Measurements from ENCODE around the gene ZNF668. TPM values are rescaled to one million over a fixed set of nuclear protein-coding genes. Genes with fewer than 3 reads are reported as not detected.
A peak's percentile ranks its signal among the peaks of the same experiment; 100 is the strongest.

The ZNF668 gene
- total and polyA plus RNA-seq, 2 of the 13 experiments (the other 11 are each of a cell fraction or from before 2014, with no cell fraction given), result 3.8 to 9.8 TPM

GRCh38 chr16:31094424-31095120 lies 20.5 kb upstream of the ZNF668 start, which contains the start of gene VKORC1 (continued):
- TF ChIP-seq KDM5A (IDR thresholded peaks at IDR 0.05; ENCODE audit: borderline replicate concordance, low read length) (0 out of 2 replicates have a peak, but pooled peaks have one; percentile 24), SRSF9 (IDR thresholded peaks at IDR 0.05; ENCODE audit: borderline replicate concordance, insufficient read depth, low read depth, low read length, poor library complexity, severe bottlenecking) (no peak), MTA1 (CRISPR knock-in tag; IDR thresholded peaks at IDR 0.05; ENCODE audit: borderline replicate concordance) (peak; percentile 50; the same call in 1 of the 2 replicates), IKZF1 (IDR thresholded peaks at IDR 0.05) (no peak), TRAFD1 (CRISPR knock-in tag; IDR thresholded peaks at IDR 0.05; ENCODE audit: borderline replicate concordance) (no peak), TARDBP (CRISPR knock-in tag; IDR thresholded peaks at IDR 0.05) (peak; percentile 49; the same call in 1 of the 2 replicates), ADNP (CRISPR knock-in tag; IDR thresholded peaks at IDR 0.05) (peak; percentile 83), HNF1B (CRISPR knock-in tag; IDR thresholded peaks at IDR 0.05) (peak; percentile 95), ZNF629 (CRISPR knock-in tag; conservative IDR thresholded peaks at IDR 0.05) (no peak; the same call in 1 of the 2 replicates), SOX13 (IDR thresholded peaks at IDR 0.05) (no peak), SOX13 (CRISPR knock-in tag; conservative IDR thresholded peaks at IDR 0.05 in 1 of 2, IDR thresholded peaks at IDR 0.05 in 1 of 2) (peak in 1 of 2 experiments; percentile 41; a peak in 1 of 4 replicates), HNRNPK (IDR thresholded peaks at IDR 0.05; ENCODE audit: low read depth, low read length, poor library complexity, severe bottlenecking) (no peak), FOXO4 (CRISPR knock-in tag; conservative IDR thresholded peaks at IDR 0.05) (no peak), KDM1A (CRISPR knock-in tag; IDR thresholded peaks at IDR 0.05) (peak; percentile 84), RARA (CRISPR knock-in tag; IDR thresholded peaks at IDR 0.05) (peak; percentile 21; the same call in 1 of the 2 replicates), MEF2D (CRISPR knock-in tag; IDR thresholded peaks at IDR 0.05) (no peak), TP53 (CRISPR knock-in tag; conservative IDR thresholded peaks at IDR 0.05) (peak; percentile 69), MAFG (CRISPR knock-in tag; IDR thresholded peaks at IDR 0.05) (no peak), REL (CRISPR knock-in tag; conservative IDR thresholded peaks at IDR 0.05) (peak; percentile 69), ZNF24 (IDR thresholded peaks at IDR 0.05) (no peak), LCORL (IDR thresholded peaks at IDR 0.05) (no peak), LCORL (CRISPR knock-in tag; IDR thresholded peaks at IDR 0.05) (peak; percentile 85), CBX2 (IDR thresholded peaks at IDR 0.05; ENCODE audit: low read depth, low read length) (no peak), CBX2 (CRISPR knock-in tag; IDR thresholded peaks at IDR 0.05; ENCODE audit: low read depth) (no peak; the same call in 1 of the 2 replicates)

All from HepG2 (cell line).